Uterus (tissue), 4 donors: Measurements from ENCODE around the gene CD302. TPM values are rescaled to one million over a fixed set of nuclear protein-coding genes. Genes with fewer than 3 reads are reported as not detected.

Experiments used
- DNase-seq, 2 donors: peaks; one replicate each; pipeline ENCODE4 v3.0.0-alpha.2; 2019 to 2020
- H3K27ac ChIP-seq, 2 donors: fragments of 200-600 bp; sonication (generic); 1 replicate in 1 of 2; 2 replicates in 1 of 2; pipeline ENCODE4 v1.5.1; 2016 to 2018
- H3K27me3 ChIP-seq, 2 donors: fragments of 200-600 bp; sonication (generic); one replicate each; pipeline ENCODE4 v1.5.1; 2018 to 2019; ENCODE audit warnings: control low read depth in 1 of 2
- H3K36me3 ChIP-seq, 2 donors: fragments of 200-600 bp; sonication (generic); one replicate each; pipeline ENCODE4 v1.5.1; 2019; ENCODE audit warnings: control low read depth in 1 of 2
- H3K4me1 ChIP-seq, 2 donors: fragments of 200-600 bp; sonication (generic); one replicate each; pipeline ENCODE4 v1.5.1; 2018 to 2019; ENCODE audit warnings: control low read depth in 1 of 2
- H3K4me3 ChIP-seq, 2 donors: fragments of 200-600 bp; sonication (generic); 1 replicate in 1 of 2; 2 replicates in 1 of 2; pipeline ENCODE4 v1.5.1; 2018 to 2019; ENCODE audit warnings: mild to moderate bottlenecking in 1 of 2
- H3K9me3 ChIP-seq, 2 donors: fragments of 200-600 bp; sonication (generic); one replicate each; pipeline ENCODE4 v1.5.1; 2019; ENCODE audit warnings: control low read depth in 1 of 2
- CTCF ChIP-seq, 4 experiments: fragments of 200-600 bp in 2 of 4; fragments of 450-650 bp in 2 of 4; sonication (generic) in 2 of 4; IDR thresholded peaks; one replicate each; pipeline ENCODE4 v1.5.1; 2016 to 2019; ENCODE audit warnings: antibody characterized with exemption in 4 of 4, mild to moderate bottlenecking in 2 of 4, moderate library complexity in 1 of 4
- POLR2A ChIP-seq, 2 donors: fragments of 450-650 bp; IDR thresholded peaks; one replicate each; pipeline ENCODE4 v1.6.1; 2016; ENCODE audit warnings: antibody characterized with exemption in 2 of 2, mild to moderate bottlenecking in 1 of 2, moderate library complexity in 1 of 2
- intact Hi-C: fragments of 100-400 bp; cut with DNase I; formaldehyde crosslinking; loops from one replicate; pipeline ENCODE4 v1.15.1; 2023; ENCODE audit warnings: low total_unique reads
- total RNA-seq, 4 donors: library from RNA; depleted of rRNA in 3 of 4; stranded (reverse); fragments of >200 nt in 3 of 4; gene quantifications; one replicate each; pipeline versions ENCODE4 v1.1.0 to v1.2.4, GENCODE V29; 2014 to 2023
- donor health status: DM: yes; HTN: yes; CAD: no.

CD302 gene
- 100 to 1,000 TPM in 1 of 4 donors, 10 to 100 TPM in 3; 31.8 to 103 (median 45.5) TPM for total RNA-seq

- TF ChIP-seq POLR2A (IDR thresholded peaks at IDR 0.05) (peak in 1 of 2 donors; percentile 41), CTCF (IDR thresholded peaks at IDR 0.05) (no peak)
- Histone ChIP-seq H3K27me3 (no peaks in the 10 kb centered on the region), H3K4me3 (peak within 1 kb of the TSS; percentile 68 to 73), H3K4me1 (no peaks in the 10 kb centered on the region), H3K27ac (peak within 1 kb of the TSS; percentile 75 to 80), H3K9me3 (no peaks in the 10 kb centered on the region), H3K36me3 (no peaks in the 10 kb centered on the region)
- peak; percentile 64 to 78 for DNase-seq
- intact Hi-C loops: no loop called here
Measured at GRCh38 chr2:159797543-159798375, at the start of gene CD302. Gene CD302, minus strand, starts transcription at chr2:159798208. Its CDS starts 10 bp downstream, at chr2:159798198.

GRCh38 chr2:159846564-159846963 is 48.6 kb upstream of the CD302 start:
- Histone ChIP-seq H3K4me3 (no peak overlapping the region), H3K27me3 (no peaks in the 10 kb centered on the region), H3K4me1 (no peaks in the 10 kb centered on the region), H3K9me3 (no peaks in the 10 kb centered on the region), H3K27ac (no peak overlapping the region), H3K36me3 (no peaks in the 10 kb centered on the region)
- intact Hi-C loops: no loop called here
- no peak for DNase-seq
- TF ChIP-seq POLR2A (IDR thresholded peaks at IDR 0.05) (no peak), CTCF (IDR thresholded peaks at IDR 0.05) (no peak)

GRCh38 chr2:159840616-159841015 is 42.6 kb upstream of the CD302 start:
- H3K27me3 ChIP-seq: no peaks in the 10 kb centered on the region
- intact Hi-C loops: no loop called here
- no peak overlapping the region for H3K27ac ChIP-seq
- H3K36me3 ChIP-seq: no peaks in the 10 kb centered on the region
- no peak for DNase-seq
- no peaks in the 10 kb centered on the region for H3K9me3 ChIP-seq
- TF ChIP-seq CTCF (IDR thresholded peaks at IDR 0.05) (no peak), POLR2A (IDR thresholded peaks at IDR 0.05) (no peak)
- no peaks in the 10 kb centered on the region for H3K4me1 ChIP-seq
- no peak overlapping the region for H3K4me3 ChIP-seq

- no peak overlapping the region for H3K4me3 ChIP-seq
- H3K27ac ChIP-seq: no peak overlapping the region
- intact Hi-C loops: no loop called here
- H3K27me3 ChIP-seq: no peaks in the 10 kb centered on the region
- TF ChIP-seq POLR2A (IDR thresholded peaks at IDR 0.05) (no peak), CTCF (IDR thresholded peaks at IDR 0.05) (no peak)
- H3K4me1 ChIP-seq: no peaks in the 10 kb centered on the region
- no peaks in the 10 kb centered on the region for H3K36me3 ChIP-seq
- no peak for DNase-seq
- H3K9me3 ChIP-seq: no peaks in the 10 kb centered on the region
Measured at GRCh38 chr2:159832858-159833257, 34.9 kb upstream of the CD302 start.

GRCh38 chr2:159832026-159832425 is 34.0 kb upstream of the CD302 start:
- Histone ChIP-seq H3K36me3 (no peaks in the 10 kb centered on the region), H3K27ac (no peak overlapping the region), H3K9me3 (no peaks in the 10 kb centered on the region), H3K4me1 (no peaks in the 10 kb centered on the region), H3K4me3 (no peak overlapping the region), H3K27me3 (no peaks in the 10 kb centered on the region)
- TF ChIP-seq POLR2A (IDR thresholded peaks at IDR 0.05): no peak
- no peak for TF ChIP-seq CTCF (IDR thresholded peaks at IDR 0.05)
- DNase-seq: no peak
- intact Hi-C loops: no loop called here
